HG02943 (cell line): ENCODE results near the gene RPTOR.

Source experiments
- ATAC-seq: cut with Tn5 transposase; IDR thresholded peaks from one replicate; pipeline ENCODE4 v1.9.1; 2021; ENCODE audit warnings: mild to moderate bottlenecking, low read depth, moderate library complexity; ENCODE audit not compliant: unreplicated experiment

RPTOR gene

GRCh38 chr17:80772906-80773242, 228.2 kb downstream of the RPTOR start:
- no peak for ATAC-seq

- ATAC-seq, result no peak
Observed at GRCh38 chr17:80773243-80773991, 228.8 kb downstream of the RPTOR start.

- ATAC-seq, result no peak
Observed at GRCh38 chr17:80774146-80774545, 229.5 kb downstream of the RPTOR start.

- ATAC-seq, result no peak
Observed at GRCh38 chr17:80774643-80775281, 230.1 kb downstream of the RPTOR start.

GRCh38 chr17:80775863-80776262, 231.2 kb downstream of the RPTOR start:
- no peak for ATAC-seq

GRCh38 chr17:80777274-80777673, 232.6 kb downstream of the RPTOR start:
- no peak for ATAC-seq

GRCh38 chr17:80778716-80779115, 234.1 kb downstream of the RPTOR start:
- no peak for ATAC-seq

GRCh38 chr17:80779336-80779735, 234.7 kb downstream of the RPTOR start:
- no peak for ATAC-seq

- ATAC-seq, result no peak
Observed at GRCh38 chr17:80779961-80780380, 235.3 kb downstream of the RPTOR start.

GRCh38 chr17:80780381-80781198, 236.0 kb downstream of the RPTOR start:
- no peak for ATAC-seq

GRCh38 chr17:80781211-80781610, 236.6 kb downstream of the RPTOR start:
- no peak for ATAC-seq

- no peak for ATAC-seq
Observed at GRCh38 chr17:80781807-80782277, 237.2 kb downstream of the RPTOR start.

- ATAC-seq, result no peak
Observed at GRCh38 chr17:80782536-80783427, 238.1 kb downstream of the RPTOR start.

GRCh38 chr17:80783486-80783885, 238.8 kb downstream of the RPTOR start:
- no peak for ATAC-seq

GRCh38 chr17:80783971-80784370, 239.3 kb downstream of the RPTOR start:
- no peak for ATAC-seq

- ATAC-seq, result no peak
Observed at GRCh38 chr17:80785477-80786178, 241.0 kb downstream of the RPTOR start.

GRCh38 chr17:80786470-80786869, 241.8 kb downstream of the RPTOR start:
- ATAC-seq, result no peak

- ATAC-seq, result no peak
Observed at GRCh38 chr17:80786887-80787286, 242.2 kb downstream of the RPTOR start.

- no peak for ATAC-seq
Observed at GRCh38 chr17:80787881-80788280, 243.2 kb downstream of the RPTOR start.
